Lower lobe of right lung (tissue), 2 donors: ENCODE measurements around the gene NDE1. TPM values are rescaled to one million over a fixed set of nuclear protein-coding genes. Genes with fewer than 3 reads are reported as not detected.

Experiments used
- ATAC-seq, 2 donors: fragments of 200-7000 bp; cut with Tn5 transposase; one replicate each; pipeline ENCODE4 v1.9.1; 2020 to 2022; ENCODE audit warnings: mild to moderate bottlenecking in 2 of 2, moderate library complexity in 2 of 2
- DNase-seq: peaks from one replicate; pipeline ENCODE4 v3.0.0-alpha.2; 2020
- H3K27ac ChIP-seq: fragments of 200-600 bp; one replicate; pipeline ENCODE4 v1.8.0; 2022
- H3K27me3 ChIP-seq: fragments of 200-600 bp; one replicate; pipeline ENCODE4 v1.8.0; 2022; ENCODE audit warnings: low read depth
- H3K36me3 ChIP-seq: fragments of 200-600 bp; one replicate; pipeline ENCODE4 v1.8.0; 2022; ENCODE audit warnings: mild to moderate bottlenecking
- H3K4me1 ChIP-seq: fragments of 200-600 bp; one replicate; pipeline ENCODE4 v1.8.0; 2022
- H3K4me3 ChIP-seq: fragments of 200-600 bp; one replicate; pipeline ENCODE4 v1.8.0; 2022; ENCODE audit warnings: mild to moderate bottlenecking
- H3K9me3 ChIP-seq: fragments of 200-600 bp; one replicate; pipeline ENCODE4 v1.8.0; 2022
- intact Hi-C: fragments of 100-400 bp; cut with DNase I; formaldehyde crosslinking; loops from one replicate; pipeline ENCODE4 v1.11.0; 2022
- total RNA-seq: library from RNA; stranded (reverse); fragmentation: NEBNext Ultra II Directional; extraction: Animal tissue kit (Norgen Biotek cat#: 25700); gene quantifications from one replicate; pipeline ENCODE4 v1.2.1, GENCODE V29; 2021
- TF ChIP-seq, protein P1 (sequence below): fragments of 200-600 bp; IDR thresholded peaks from one replicate; pipeline ENCODE4 v1.8.0; 2022; ENCODE audit warnings: antibody characterized with exemption, mild to moderate bottlenecking
- donor health status: DM: no; HTN: yes; CAD: no; lungs with severe emphysema.

Gene NDE1
- total RNA-seq, 1 donor from 2014 or later, result 35.3 TPM

DNA sequence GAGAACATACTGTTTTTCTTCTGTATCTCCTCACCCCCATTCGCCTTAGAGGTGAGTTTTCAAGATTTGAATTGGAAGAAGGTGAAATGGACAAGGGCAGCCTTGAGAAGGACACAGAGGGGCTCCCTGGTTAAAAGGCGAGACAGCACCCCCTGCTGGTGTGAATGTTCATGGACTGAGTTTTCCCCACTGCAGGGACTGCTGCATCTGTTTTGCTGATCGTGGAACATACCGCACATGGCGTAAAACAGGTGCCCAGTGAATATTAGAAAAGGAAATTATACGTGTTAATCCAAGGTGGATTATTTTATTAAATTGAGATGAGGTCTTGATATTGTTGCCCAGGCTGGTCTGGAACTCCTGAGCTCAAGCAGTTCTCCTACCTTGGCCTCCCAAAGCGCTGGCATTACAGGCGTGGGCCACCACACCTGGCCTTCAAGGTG is 54.5 kb downstream of the NDE1 start:
- H3K4me3 ChIP-seq, result no peak overlapping the region
- H3K27me3 ChIP-seq, result no peaks in the 10 kb centered on the region
- intact Hi-C loops, result no loop called here
- H3K4me1 ChIP-seq, result peaks cover 5% of the 10 kb centered on the region
- no peak overlapping the region for H3K27ac ChIP-seq
- DNase-seq (peak; percentile 64), ATAC-seq (peak; percentile 77 to 84)
- TF ChIP-seq, protein P1, sequence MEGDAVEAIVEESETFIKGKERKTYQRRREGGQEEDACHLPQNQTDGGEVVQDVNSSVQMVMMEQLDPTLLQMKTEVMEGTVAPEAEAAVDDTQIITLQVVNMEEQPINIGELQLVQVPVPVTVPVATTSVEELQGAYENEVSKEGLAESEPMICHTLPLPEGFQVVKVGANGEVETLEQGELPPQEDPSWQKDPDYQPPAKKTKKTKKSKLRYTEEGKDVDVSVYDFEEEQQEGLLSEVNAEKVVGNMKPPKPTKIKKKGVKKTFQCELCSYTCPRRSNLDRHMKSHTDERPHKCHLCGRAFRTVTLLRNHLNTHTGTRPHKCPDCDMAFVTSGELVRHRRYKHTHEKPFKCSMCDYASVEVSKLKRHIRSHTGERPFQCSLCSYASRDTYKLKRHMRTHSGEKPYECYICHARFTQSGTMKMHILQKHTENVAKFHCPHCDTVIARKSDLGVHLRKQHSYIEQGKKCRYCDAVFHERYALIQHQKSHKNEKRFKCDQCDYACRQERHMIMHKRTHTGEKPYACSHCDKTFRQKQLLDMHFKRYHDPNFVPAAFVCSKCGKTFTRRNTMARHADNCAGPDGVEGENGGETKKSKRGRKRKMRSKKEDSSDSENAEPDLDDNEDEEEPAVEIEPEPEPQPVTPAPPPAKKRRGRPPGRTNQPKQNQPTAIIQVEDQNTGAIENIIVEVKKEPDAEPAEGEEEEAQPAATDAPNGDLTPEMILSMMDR, result peak; percentile 87
- peaks cover 57% of the 10 kb centered on the region for H3K36me3 ChIP-seq
- no peaks in the 10 kb centered on the region for H3K9me3 ChIP-seq

DNA sequence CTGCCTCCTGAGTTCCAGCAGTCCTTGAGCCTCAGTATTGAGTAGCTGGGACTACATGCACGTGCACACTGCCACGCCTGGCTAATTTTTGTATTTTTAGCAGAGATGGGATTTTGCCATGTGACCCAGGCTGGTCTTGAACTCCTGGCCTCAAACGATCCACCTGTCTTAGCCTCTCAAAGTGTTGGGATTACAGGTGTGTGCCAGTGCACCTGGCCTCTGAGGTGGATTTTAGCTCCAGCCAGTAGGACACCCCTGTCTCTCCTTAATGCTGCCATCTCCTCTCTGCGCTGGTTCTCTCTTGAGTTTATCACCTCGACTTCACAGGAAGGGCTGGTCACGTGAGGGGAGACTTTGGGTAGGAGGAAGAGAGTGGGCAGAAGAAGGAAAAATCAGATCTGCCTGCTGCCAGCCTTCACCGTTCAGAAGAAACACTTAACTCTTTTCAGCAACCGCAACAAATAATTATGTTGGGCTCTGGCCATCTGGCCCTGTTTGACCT is 55.1 kb downstream of the NDE1 start:
- Histone ChIP-seq H3K27ac (no peak overlapping the region), H3K4me3 (no peak overlapping the region), H3K9me3 (no peaks in the 10 kb centered on the region), H3K27me3 (no peaks in the 10 kb centered on the region), H3K36me3 (peaks cover 57% of the 10 kb centered on the region), H3K4me1 (peaks cover 5% of the 10 kb centered on the region)
- intact Hi-C loops, result no loop called here
- DNase-seq, result no peak
- ATAC-seq, result no peak
- TF ChIP-seq, protein P1, result no peak

DNA sequence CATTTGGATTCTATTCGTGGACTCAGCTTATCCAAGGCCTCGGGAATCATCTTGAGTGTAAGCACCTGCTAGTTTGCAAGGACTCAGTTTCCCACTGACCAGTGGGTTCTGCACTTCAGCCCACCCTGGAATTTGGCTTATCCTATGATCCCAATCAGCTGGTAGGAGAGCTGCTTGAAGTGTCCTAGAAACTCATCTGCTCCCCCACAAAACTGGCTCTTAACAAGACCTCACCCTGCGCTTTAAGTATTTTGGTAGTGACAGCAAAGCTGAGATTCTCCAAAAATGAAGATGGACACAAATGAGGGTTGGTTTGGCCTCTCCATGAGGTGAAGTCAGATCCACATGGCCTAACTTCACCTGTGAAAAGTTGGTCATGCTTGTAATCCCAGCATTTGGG is 57.3 kb downstream of the NDE1 start:
- TF ChIP-seq, protein P1, result no peak
- no peak for DNase-seq
- Histone ChIP-seq H3K4me3 (no peak overlapping the region), H3K9me3 (no peaks in the 10 kb centered on the region), H3K36me3 (peaks cover 38% of the 10 kb centered on the region), H3K4me1 (peaks cover 5% of the 10 kb centered on the region), H3K27ac (no peak overlapping the region), H3K27me3 (no peaks in the 10 kb centered on the region)
- no peak for ATAC-seq
- intact Hi-C loops, result no loop called here

DNA sequence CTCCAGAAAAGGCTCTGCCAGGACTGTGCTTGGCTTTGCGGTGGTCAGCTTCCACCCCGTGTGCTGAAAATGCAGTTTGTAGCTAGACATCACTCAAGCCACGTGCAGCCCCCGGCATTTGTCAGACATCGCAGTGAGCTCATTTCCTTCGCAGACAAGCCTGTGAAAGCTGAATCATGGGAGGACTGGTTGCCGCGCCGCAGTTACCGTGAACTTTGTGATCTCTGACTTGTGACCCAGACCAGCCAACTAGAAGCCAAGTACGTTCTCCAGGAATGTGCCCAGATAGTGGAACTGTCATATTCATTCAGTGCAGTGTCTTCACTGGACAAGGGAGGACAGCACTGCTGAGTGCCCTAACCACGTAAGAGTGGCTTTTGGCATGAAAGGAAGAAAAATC is 58.1 kb downstream of the NDE1 start:
- TF ChIP-seq, protein P1, result no peak
- peaks cover 34% of the 10 kb centered on the region for H3K36me3 ChIP-seq
- H3K9me3 ChIP-seq, result no peaks in the 10 kb centered on the region
- ATAC-seq (no peak), DNase-seq (no peak)
- H3K4me1 ChIP-seq, result peaks cover 5% of the 10 kb centered on the region
- H3K27me3 ChIP-seq, result no peaks in the 10 kb centered on the region
- H3K27ac ChIP-seq, result no peak overlapping the region
- H3K4me3 ChIP-seq, result no peak overlapping the region
- intact Hi-C loops, result no loop called here

DNA sequence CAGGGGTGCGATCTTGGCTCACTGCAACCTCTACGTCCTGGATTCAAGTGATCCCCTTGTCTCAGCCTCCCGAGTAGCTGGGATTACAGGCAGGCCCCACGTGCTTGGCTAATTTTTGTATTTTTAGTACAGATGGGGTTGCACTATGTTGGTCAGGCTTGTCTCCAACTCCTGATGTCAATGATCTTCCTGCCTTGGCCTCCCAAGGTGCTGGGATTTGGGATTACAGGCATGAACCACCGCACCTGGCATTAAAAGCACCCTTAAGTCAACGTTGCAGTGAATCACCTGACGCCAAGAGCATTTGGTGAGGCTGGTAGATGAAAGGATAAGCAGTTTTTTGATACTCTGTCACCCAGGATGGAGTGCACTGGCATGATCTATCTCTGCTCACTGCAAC is 59.0 kb downstream of the NDE1 start:
- H3K4me3 ChIP-seq, result no peak overlapping the region
- H3K36me3 ChIP-seq, result peaks cover 40% of the 10 kb centered on the region
- no peak overlapping the region for H3K27ac ChIP-seq
- TF ChIP-seq, protein P1, result no peak
- no peak for ATAC-seq
- H3K9me3 ChIP-seq, result no peaks in the 10 kb centered on the region
- no peak for DNase-seq
- intact Hi-C loops, result no loop called here
- H3K27me3 ChIP-seq, result no peaks in the 10 kb centered on the region
- peaks cover 5% of the 10 kb centered on the region for H3K4me1 ChIP-seq
